NCI-H2081 (cell line): ENCODE measurements around the gene INPP5K.
A peak's percentile ranks its signal among the peaks of the same experiment; 100 is the strongest.
"Not testable (repeated sequence)": the region's sequence is repeated elsewhere in the genome, so short reads cannot be mapped to it uniquely, and the experiment has no call there.

Experiments
- DNase-seq, 2 experiments: peaks; one replicate each; lab custom pipeline; 2025; lab: John Stamatoyannopoulos, UW

INPP5K gene

DNA sequence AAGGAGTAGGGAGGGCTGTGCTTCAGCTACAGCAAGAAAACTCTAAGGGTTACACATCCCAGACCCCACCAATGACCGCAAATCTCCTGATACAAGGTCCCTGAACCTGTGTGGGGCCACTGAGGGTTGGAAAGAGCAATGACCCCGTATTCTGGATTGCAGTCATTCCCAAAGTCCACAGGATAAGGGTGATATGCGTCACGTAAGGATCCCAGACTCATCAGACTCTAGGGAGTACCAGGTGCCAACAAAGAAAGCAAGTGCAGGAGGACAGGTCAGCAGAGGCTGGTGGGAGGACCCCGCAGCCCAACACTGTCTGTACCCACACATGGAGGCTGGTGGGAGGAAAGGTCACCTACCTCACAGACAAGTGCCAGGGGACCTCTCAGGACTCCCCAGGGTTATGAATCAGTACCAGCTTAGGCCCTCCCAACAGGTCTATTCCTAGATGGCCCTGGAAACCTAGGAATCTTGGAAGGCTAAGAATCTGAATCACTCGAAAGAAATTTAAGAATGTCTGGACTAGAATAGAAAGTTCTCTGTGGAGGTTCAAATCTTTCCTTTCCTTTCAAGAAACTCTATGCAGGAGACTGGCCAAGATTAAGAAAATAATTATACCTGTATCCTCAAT, 30.0 kb upstream of the INPP5K start:
- DNase-seq, result no peak

DNA sequence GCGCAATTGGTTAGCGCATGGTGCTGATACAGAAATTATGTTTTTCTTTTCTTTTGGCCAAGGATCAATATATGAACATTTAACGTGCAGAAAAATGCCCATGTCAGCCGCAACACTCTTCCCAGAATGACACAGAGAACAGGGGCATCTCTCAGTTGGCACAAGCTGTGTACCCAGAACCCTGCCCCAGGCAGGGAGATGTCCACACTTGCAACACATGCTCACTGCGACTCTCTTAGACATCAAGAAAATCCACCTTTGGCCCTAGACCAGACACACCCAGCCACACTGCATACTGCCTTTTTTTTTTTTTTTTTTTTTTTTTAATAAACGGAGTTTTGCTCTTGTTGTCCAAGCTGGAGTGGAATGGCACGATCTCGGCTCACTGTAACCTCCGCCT, 29.2 kb upstream of the INPP5K start:
- no peak for DNase-seq

DNA sequence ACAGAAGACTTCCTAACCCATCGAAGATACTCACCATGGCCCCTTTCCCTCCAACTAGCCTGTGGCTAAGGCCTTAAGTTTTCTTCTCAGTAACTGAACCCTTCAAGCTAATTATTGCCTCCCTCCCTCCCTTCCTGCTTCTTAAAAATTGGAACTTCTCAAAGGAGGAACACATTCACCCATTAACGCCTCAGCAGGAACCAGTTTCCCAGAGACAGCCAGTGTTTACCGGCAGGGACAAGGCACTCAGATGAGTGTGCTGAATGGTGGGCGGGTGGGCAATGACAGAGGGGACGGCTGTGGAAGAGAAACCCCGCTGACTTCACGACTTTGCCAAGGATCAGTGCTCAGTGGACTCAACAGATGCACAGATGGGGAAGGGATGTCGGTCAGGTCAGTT, 25.9 kb upstream of the INPP5K start:
- no peak for DNase-seq

DNA sequence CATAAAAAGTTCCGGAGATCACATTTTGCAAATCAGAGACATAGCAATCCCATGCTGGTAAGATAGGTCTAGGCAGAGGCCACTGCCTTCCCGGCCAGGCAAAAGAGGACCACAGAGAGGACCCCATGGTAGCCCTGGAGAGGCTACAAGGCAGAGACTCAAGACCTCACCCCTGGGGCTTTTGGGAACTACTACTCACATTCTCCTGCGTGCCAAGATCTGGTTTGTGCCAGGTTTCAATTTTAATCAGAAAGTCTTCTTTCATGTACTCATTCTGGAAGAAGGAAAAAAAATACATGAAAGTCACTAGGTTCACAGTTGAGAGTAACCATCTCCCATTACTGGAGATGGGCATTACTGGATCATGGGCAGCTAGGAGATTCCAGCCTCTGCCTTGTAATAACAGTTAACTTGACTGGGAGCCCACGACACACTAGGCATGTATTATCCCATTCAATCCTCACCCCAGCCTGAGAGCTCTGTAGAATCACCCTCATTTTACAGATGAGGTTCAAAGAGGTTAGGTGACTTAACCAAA, 25.0 kb upstream of the INPP5K start:
- DNase-seq, result no peak

- DNase-seq, result no peak
Measured at GRCh38 chr17:1539811-1540210, 23.4 kb upstream of the INPP5K start.

DNA sequence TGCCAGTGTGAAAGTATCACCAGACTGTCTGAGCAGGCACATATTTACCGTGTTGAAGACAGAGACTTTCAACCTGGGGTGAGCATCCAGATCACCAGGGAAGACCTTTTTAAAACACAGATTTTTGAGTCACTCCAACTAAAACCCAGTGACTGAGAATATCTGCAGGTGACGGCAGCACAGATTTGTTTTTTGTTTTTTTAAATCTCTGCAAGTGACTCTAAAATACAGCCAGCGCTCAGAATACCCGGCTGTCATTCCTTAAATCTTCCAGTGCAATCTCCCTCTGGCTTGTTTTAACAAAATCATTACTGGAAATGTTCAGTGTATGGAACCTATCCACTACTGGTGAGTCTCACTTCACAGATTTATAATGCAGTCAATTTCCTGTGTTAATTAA, 19.3 kb upstream of the INPP5K start:
- DNase-seq, result no peak

- no peak for DNase-seq
Measured at GRCh38 chr17:1533661-1534325, 17.4 kb upstream of the INPP5K start.

GRCh38 chr17:1532836-1533602, 16.6 kb upstream of the INPP5K start:
- DNase-seq, result no peak

DNA sequence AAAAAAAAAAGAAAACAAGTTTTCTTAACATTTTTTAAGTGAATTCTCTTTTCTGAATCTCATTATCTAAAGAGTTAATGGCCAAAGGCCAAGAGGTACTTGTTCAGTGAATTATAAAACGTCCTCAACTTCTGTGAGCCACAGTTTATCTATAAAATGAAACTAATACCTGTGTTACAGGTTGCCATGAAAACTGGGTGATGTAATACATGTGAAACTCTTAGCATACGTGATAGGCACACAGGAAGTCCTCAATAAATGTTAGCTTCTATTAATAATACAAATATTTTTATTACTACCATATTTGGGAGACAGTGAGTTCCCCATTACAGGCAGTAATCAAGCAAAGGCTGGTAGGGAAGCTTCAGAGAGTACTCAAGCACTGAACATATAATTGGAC, 13.5 kb upstream of the INPP5K start:
- no peak for DNase-seq

- DNase-seq, result not testable (repeated sequence)
Measured at GRCh38 chr17:1526876-1527275, 10.5 kb upstream of the INPP5K start.

- DNase-seq, result no peak
Measured at GRCh38 chr17:1522626-1523025, 6.2 kb upstream of the INPP5K start.

DNA sequence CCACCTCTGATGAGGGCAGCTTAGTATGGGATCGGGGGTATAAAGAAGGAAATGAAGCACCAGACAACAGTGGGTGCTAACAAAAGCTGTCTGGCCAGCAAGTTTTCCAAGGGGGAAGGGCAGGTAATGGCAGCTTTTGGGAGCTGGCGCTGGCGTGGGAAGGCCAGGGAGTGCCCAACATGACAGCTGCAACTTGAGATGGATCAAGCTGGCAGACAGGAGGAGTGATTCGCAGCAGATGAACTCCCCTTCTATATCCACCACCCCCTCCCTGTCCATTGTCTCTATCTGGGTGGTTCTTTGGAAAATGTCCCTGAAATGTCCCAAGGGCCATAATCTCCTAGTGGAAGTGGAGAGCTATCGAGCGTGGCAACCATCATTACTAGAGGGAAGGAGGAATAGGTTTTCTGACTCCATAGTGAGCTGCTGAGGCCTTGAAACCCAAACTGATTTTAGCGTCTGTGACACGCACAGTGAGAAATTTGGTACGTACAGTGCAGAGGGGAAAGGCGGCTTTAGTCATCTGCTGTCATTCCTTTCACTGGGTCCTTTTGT, 4.8 kb upstream of the INPP5K start:
- no peak for DNase-seq

DNA sequence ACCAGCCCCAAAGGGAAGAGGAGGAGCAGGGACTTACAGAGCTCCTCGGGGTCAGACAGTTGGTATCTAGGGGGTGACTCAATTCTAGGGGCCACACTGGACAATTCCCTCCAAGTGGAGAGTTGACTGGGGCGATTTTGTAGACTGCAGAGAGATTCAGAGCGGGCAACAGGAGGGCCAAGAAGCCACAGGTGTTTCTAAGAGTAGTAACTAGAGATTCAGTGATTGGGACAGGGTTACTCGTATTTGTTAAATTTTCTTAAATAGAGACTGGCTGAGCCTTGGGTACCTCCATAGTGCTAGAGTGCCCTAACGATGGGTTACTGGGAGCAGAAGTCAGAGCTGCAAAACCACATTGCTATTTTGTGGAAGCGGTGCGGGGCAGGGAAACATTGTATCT, 3.3 kb upstream of the INPP5K start:
- DNase-seq, result no peak

DNA sequence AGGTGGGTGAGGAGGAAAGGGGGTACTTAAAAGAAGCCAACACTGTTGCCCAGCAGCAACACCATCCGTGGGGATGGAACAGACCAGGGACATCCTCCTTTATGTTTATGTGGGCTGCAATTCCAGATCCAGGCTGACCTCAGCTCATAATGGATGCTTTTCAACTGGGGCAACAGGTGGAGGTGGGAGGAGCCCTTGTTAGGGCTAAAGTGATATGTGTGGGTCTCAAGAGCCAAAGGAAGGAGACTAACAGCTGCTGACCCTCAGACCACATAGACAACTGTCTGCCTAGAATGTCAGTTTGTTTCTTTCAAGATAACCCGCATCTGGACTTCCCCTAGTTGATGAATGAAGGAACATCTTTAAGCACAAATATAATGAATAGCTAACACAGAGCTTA, 2.0 kb upstream of the INPP5K start:
- DNase-seq, result no peak

DNA sequence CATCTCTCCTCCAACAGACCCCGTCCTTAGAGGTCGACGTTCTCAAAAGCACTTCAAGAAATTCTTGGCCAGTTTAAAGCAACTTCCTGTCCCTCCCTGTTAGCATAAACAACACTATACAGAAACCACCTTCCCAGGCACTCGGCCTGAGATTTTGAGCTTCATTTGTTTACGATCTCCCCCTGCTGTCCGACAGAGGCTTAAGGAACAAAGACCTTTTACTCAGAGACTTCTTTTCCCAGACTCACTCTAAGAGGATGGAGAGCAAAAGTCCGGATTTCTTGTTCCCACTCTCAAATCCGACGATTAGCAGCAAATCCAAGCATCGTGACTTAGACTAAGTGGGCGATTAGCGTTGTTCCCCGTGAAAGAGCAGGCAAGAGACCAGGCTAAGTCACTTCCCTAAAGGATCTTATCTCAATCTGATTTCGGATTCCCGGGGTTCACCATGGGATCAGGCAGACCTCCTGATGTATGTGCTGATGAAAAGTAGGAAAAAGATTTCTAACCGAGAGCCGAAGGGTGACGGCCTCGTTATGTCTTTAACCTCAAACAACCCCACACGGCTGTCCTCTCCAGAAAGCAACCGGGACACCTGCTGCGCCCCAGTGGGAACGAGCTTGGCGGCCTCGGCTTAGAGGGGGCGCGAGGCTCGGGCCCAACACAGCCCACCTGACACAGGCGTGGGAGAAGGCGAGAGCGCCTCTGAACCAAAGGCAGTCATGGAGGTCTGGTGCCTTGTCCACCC, 598 bp downstream of the INPP5K start:
- DNase-seq, result peak in 1 of 2 experiments; percentile 21

- no peak for DNase-seq
Measured at GRCh38 chr17:1512351-1512750, 4.1 kb downstream of the INPP5K start.

GRCh38 chr17:1511756-1512321, 4.6 kb downstream of the INPP5K start:
- no peak for DNase-seq

DNA sequence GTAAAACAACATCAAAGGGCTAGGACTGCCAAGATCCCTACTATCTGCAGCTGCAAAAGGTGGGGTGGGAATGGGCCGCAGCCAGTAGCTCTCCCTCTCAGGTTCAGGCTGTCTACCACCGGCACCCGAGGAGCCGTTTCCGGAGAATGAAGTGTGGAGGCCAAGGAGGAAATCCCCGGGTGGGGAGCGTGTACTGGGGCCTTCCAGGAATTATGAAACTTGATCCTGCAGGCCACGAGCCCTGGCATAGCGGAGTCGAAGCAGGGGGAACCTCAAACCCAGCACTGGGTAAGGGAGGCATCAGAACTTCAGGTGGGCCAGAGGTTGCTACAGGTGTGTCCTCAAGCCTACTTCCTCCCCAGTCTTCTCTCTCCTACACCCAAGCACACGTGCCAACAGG, 5.1 kb downstream of the INPP5K start:
- DNase-seq, result no peak

DNA sequence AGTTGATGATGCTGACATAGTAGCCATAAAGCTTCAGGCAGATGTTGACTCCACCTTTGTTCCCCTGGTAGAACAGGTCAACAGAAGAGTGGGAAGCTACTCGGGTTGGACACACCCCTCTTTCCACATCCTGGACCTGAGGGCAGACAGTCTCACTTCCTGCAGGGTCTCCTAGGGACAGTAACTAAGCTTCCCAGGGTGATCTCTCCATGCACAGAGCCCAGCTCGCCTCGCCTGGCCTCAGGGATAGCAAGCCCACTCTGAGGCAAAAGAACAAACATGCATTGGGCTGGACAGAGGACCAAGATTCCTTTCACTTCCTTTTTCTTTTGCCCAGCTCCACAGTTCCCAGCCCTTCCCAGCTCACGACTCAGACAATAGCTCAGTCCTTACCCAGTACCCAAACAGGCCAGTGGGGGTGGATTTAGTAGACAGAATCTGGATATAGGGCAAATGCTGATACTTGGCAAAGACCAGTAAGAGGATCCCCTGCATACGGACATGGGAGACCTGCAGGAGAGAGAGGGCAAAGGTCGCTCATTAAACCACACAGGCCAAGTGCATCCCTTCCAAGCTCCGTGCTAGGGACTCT, 7.0 kb downstream of the INPP5K start:
- DNase-seq, result no peak

- not testable (repeated sequence) for DNase-seq
Measured at GRCh38 chr17:1508709-1509108, 7.7 kb downstream of the INPP5K start.

DNA sequence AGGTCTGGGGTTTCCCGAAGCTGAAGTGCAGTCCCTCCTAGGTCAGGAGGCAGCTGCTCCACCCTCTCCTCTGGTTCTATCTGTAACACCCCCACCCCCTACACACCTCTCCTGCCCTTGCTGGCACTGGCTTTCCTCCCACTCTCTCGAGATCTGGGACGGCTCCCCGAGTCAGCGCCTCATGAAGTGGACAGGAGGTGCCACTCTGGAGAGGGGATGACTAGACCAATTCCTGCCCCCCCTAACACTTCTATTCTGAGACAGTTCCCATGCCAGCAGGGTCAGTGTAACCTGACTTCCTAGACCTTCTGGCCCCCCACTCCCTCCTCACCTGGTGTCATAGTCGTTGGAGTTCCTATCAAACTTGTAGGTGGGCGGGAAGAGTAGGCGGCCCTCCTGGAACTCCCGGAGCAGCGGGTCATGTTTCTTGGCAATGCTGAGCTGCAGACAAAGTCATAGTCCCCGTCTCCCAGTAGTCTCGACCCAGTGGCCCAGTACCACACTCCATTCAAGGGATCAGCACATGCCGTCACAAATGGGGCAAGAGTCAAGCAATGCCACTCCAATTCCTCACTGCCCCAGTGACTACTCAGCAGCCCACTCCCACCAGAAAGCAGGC, 9.7 kb downstream of the INPP5K start:
- DNase-seq, result no peak
